ENCODE measurements around the gene CCDC154.

CCDC154 gene

GRCh38 chr16:1420111-1420539 lies 24.2 kb downstream of the CCDC154 start:
- DNase-seq = no peak

- DNase-seq = no peak
These were observed 27.8 kb downstream of the CCDC154 start for GRCh38 chr16:1416521-1416941.

- DNase-seq = peak; percentile 33
These were observed 29.7 kb downstream of the CCDC154 start, which contains the start of gene UNKL for GRCh38 chr16:1414532-1415260. Gene UNKL, minus strand, starts transcription at chr16:1414704. Its CDS starts 13 bp downstream, at chr16:1414691.

- peak; percentile 40 for DNase-seq
These were observed 30.4 kb downstream of the CCDC154 start for GRCh38 chr16:1413684-1414531.

- no peak for DNase-seq
These were observed 31.5 kb downstream of the CCDC154 start for GRCh38 chr16:1412847-1413246.

GRCh38 chr16:1408171-1408837 lies 36.1 kb downstream of the CCDC154 start:
- DNase-seq = peak; percentile 92

- DNase-seq = no peak
These were observed 36.6 kb downstream of the CCDC154 start for GRCh38 chr16:1407753-1408152.

GRCh38 chr16:1403733-1404132 lies 40.6 kb downstream of the CCDC154 start:
- DNase-seq = no peak

- DNase-seq = no peak
These were observed 41.3 kb downstream of the CCDC154 start for GRCh38 chr16:1403036-1403435.

GRCh38 chr16:1401758-1402154 lies 42.6 kb downstream of the CCDC154 start:
- no peak for DNase-seq

GRCh38 chr16:1401061-1401757 lies 43.1 kb downstream of the CCDC154 start:
- no peak for DNase-seq

GRCh38 chr16:1398826-1399581 lies 45.4 kb downstream of the CCDC154 start:
- DNase-seq = no peak

GRCh38 chr16:1398351-1398750 lies 46.0 kb downstream of the CCDC154 start:
- no peak for DNase-seq

- DNase-seq = no peak
These were observed 46.6 kb downstream of the CCDC154 start for GRCh38 chr16:1397779-1398178.

- no peak for DNase-seq
These were observed 48.8 kb downstream of the CCDC154 start for GRCh38 chr16:1395444-1396031.

GRCh38 chr16:1394367-1394951 lies 49.9 kb downstream of the CCDC154 start:
- DNase-seq = no peak

GRCh38 chr16:1393613-1394176 lies 50.7 kb downstream of the CCDC154 start:
- DNase-seq = no peak

GRCh38 chr16:1392826-1393225 lies 51.5 kb downstream of the CCDC154 start:
- DNase-seq = no peak

- no peak for DNase-seq
These were observed 54.0 kb downstream of the CCDC154 start for GRCh38 chr16:1390239-1390779.

- DNase-seq = no peak
These were observed 54.6 kb downstream of the CCDC154 start for GRCh38 chr16:1389762-1390161.

- DNase-seq = no peak
These were observed 57.0 kb downstream of the CCDC154 start for GRCh38 chr16:1387331-1387730.

Data from COR-L47 (cell line).